Activated T-cell treated with anti-CD3 and anti-CD28 coated beads for 4 hours (primary cell): Measurements from ENCODE around the gene CACNG3.
"Not testable (repeated sequence)": the region's sequence is repeated elsewhere in the genome, so short reads cannot be mapped to it uniquely, and the experiment has no call there.

Source experiments
- DNase-seq: peaks from one replicate; pipeline ENCODE4 v3.0.0-alpha.2; 2020

Gene CACNG3

DNA sequence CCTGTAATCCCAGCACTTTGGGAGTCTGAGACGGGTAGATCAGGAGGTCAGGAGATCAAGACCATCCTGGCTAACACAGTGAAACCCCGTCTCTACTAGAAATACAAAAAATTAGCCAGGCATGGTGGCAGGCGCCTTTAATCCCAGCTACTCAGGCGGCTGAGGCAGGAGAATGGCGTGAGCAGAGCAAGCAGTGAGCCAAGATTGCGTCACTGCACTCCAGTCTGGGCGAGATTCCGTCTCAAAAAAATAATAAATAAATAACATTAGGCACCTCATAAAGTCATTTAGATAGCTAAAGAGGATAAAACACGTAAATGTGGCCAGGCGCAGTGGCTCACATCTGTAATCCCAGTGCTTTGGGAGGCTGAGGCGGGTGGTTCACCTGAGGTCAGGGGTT, 87.7 kb downstream of the CACNG3 start:
- DNase-seq, result not testable (repeated sequence)

DNA sequence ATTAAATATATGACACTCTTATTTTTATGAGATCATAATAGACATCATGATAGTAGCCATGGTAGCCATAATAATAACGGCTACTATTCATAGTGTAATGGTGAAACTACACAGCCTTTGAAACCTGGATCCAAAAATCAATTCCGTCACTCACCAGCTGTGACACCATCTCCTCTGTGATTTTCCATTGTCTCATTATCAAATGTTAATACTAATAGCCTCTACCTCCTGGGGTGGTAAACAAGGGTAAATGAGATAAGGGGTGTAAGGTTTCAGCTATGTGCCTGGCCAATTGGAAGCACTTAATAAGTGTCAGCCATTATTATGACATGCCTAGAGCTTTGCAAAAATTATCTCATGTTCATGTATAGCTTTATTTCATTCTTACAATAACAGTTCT, 88.6 kb downstream of the CACNG3 start:
- DNase-seq, result no peak

DNA sequence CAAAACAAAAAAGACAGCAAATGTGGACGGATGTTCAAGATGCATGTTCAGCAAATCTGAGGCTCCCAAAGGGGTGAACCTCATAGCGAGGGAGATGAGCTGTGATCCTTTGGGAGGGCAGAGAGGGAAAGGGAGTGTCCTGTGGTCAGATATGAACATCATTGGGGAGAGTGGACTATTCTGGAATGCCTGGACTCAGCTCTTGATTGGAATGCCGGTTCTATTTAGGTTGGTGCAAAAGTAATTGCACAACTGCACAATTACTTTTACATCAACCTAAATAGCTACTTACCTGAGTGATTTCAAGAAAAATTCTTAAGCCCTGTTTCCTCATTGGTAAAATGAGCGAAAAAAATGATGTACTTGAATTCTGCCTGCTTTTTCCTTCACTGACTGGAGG, 89.6 kb downstream of the CACNG3 start:
- no peak for DNase-seq

DNA sequence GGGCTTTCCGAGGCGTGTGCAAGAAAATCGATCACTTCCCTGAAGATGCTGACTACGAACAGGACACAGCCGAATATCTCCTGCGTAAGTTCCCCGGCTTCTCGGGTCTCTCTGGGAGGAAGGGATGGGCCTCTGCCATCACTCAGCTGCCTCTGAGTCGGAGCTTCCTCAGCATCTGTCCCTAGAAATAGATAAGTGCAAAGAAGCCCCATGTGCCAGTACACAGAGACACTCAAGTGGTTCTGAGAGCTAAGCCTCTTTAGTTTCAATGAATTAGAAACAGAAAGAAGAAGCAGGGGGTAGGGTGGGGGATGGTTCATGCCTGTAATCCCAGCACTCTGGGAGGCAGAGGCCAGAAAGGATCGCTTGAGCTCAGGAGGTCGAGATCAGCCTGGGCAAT, 90.6 kb downstream of the CACNG3 start:
- DNase-seq, result no peak

DNA sequence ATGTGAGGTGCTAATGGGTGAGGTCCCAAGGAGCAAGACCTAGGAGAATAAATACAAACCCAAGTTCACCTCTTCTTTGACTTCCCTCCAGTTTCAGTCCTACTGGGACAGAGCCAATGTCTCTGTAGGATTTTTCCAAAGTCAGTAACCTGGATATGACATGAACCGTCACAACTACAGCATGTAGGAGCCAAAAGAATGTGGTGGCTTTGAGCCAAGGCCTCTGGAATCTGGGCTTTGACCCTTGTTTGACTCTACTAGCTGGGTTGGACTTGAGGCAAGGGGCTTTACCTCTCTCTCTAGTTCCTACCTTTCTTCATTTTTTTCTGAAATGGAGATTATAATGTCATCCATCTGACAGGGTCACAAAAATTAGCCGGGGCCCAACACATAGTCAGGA, 91.4 kb downstream of the CACNG3 start:
- DNase-seq, result no peak

DNA sequence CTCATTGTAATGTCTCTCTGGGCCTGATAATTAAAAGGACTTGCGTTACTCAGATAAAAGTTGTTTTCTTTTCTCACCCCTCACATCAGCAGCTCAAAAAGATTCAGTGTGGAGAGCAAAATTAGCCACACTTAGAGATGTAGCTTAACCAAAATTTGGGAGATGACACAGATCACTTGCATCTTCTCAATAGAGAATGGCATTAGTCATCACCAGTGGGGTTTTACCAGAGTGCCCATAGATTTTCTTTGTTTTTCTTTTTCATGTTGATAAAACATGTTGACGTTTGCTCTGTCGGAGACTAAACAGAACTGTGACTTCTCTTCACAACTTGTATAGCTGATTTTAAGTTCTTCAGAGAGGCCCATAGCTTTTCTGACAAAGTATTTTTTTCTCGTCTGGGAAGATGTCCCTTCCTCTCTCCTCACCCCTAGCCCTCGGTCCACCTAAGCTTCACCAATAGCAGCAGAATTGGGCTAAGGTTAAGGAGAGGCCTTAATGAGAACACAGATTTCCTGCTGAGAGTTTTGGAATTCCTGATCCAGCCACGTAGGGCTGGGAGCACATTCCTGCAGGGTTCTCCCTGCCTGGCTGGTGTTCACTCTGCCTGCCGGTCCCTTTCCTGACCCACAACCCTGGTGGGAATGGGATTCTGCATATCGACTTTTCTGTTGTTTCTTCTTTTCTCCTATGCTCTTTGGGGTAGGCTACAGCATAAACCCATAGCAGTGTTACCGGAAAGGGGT, 92.6 kb downstream of the CACNG3 start:
- DNase-seq, result no peak

DNA sequence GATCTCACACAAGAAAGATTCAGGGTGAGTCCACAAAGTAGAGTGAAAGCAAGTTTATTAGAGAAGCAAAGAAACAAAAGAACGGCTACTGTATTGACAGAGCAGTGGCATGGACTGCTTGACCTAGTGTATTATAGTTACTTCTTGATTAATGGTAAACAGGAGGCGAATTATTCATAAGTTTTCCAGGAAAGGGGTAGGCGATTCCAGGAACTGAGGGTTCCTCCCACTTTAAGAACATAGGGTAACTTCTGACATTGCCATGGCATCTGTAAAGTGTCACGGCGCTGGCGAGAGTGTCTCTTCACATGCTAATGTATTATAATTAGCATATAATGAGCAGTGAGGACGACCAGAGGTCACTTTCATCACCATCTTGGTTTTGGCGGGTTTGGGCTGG, 93.2 kb downstream of the CACNG3 start:
- DNase-seq, result no peak

DNA sequence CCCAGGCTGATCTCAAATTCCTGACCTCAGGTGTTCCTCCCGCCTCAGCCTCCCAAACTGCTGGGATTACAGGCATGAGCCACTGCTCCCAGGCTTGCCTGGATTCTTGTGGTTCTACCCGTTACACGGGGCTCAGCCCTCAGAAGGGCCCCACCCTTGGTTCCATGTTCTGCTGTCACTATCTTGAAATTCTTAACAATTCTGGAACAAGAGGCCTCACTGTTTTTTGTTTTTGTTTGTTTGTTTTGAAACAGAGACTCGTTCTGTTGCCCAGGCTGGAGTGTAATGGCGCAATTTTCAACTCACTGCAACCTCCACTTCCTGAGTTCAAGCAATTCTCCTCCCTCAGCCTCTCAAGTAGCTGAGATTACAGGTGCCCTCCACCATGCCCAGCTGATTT, 96.6 kb downstream of the CACNG3 start:
- no peak for DNase-seq

DNA sequence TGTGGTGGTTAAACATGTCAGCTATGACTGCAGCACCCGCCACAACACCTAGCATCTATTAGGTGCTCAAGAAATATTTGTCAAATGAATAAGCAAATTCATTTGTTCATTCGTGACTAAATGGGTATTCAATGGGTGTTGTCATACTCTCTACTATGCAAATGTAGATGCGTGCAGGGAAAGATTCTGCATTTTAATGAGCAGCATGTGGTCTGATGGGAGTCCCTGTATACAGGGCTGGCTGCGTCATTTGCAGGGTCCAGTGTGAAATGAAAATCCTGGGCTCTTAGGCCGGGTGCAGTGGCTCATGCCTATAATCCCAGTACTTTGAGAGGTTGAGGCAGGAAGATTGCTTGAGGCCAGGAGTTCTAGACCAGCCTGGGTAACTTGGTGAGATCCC, 97.5 kb downstream of the CACNG3 start:
- DNase-seq, result no peak

DNA sequence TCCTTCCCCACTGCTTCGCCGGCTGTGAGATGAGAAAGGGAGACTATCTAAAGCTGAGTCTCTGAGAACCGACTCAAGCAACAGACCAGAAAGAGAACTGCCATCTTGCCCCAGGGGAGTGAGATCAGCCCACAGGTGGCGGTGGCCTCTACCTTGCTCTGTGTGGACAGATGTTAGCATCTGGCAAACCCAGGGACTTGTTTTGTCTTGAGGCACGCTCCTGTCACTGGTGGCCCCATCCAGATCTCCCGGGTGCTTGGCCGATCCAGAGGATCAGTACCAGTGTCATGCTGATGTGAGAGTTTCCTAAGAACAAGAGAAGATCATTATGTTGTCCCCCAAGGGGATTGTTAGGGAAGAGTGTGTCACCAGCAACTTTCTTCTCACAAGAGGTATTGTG, 101.4 kb downstream of the CACNG3 start:
- DNase-seq, result no peak

DNA sequence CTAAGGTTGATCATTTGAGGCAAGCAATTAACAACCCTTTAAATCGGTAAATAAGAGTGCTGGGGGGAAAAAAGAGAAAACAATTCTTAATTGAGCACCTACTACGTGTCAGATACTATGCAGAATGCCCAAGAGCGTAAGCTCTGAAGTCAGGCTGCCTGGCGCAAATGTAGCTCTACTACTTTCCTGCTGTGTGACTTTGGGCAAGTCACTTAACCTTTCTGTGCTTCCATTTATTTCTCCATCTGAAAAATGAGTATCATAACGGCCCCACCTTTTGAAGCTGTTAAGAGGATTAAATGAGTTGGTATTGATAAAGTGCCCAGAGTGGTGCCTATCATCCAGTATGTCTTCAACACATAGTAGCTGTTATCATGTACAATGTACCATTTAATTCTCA, 102.0 kb downstream of the CACNG3 start:
- DNase-seq, result no peak

DNA sequence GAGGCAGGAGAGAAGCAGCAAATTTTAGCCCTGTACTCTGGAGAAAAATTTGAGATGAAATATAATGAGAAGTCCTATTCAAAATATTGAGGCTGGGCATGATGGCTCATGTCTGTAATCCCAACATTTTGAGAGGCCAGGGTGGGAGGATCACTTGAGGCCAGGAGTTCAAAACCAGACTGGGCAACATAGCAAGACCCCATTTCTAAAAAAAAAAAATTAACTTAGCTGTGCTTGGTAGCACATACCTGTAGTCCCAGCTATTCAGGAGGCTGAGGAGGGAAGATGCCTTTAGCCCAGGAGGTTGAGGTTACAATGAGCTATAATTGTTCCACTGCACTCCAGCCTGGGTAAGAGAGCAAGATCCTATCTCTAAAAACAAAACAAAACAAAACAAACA, 103.4 kb downstream of the CACNG3 start:
- no peak for DNase-seq

DNA sequence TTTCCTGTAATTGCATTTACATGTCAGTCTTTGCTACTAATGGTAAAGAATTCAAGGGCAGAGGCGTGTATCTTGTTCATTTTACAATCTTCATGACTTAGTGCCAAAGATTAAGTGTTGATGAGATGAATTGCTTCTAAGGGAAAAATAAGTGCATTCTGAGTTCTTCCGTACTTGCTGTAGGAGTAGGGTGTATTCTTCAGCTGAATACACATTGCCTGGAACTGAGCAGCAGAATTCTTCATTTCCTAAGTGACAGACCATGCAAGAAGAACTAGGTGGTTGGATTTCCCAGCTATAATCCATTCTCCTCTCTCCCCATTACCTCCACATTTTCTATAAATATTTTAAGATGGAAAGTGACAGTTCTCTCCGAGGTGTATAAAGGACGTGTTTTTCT, 104.8 kb downstream of the CACNG3 start:
- no peak for DNase-seq

DNA sequence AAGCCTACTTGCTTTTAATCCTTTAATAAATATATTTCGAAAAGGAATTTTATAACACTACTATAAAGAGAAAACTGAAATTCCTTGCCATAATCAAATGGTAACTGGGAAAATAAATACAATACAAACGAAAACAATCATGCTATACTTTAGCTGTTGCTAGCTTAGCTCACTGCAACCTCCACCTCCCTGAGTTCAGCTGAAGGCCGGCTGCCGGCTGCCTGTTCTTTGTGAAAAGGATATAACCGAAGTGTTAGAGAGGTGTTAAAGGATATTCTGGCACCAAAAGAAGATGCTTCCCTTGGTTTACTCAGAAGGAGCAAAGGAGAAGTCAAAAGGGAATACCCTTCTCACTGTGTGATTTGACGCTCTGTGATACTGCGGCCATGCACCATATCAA, 108.5 kb downstream of the CACNG3 start:
- no peak for DNase-seq

DNA sequence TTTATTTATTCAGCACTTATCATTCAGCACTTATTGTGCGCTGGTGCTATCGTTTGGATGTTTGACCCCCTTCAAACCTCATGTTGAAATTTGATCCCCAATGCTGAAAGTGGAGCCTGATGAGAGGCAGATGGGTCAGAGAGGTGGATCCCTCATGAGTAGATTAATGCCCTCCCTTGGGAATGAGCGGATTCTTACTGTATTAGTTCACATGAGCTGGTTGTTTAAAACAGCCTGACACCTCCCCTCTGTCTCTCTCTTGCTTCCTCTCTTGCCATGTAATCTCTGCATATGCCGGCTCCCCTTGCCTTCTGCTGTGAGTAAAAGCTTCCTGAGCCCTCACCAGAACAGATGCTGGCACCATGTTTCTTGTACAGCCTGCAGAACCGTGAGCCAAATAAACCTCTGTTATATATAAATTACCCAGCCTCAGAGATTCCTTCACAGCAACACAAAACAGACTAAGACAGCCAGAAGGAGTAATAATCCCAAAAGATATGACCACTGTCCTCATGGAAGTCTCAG, 111.1 kb downstream of the CACNG3 start:
- no peak for DNase-seq

DNA sequence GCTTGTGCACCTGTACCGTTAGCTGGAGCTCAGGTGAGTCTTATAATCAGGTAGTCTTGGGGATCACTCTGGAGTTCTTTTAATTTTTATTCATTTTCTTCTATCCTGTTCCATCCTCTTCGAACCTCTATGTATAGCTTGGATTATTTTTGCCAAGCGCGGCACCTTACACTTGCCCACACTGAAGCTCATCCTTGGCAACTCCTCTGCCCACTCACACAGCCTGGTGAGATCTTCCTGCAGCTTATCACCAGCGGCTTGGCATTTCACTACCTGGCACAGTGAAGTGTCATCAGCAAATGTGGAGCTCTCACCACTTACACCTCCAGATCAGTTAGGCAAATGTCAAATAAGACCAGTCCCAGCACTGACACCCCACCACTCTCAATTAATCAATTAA, 116.7 kb downstream of the CACNG3 start:
- no peak for DNase-seq

DNA sequence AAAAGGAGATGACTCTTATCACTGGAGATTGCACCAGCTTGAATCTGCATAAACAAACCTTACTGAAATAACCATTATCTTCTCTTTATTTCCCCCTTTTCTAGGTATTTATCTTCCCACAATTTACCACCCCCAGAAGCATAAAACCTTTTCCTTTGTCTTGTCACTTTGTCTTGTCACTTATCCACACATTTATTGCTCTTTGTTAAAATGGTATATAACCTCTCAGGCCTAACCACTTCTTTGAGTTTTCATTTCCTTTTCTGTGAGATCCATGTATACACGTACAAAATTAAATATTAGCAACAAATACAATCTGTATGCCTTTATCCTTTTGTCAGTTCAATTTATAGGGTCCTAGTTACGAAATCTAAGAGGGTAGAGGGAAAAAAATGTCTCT, 122.9 kb downstream of the CACNG3 start:
- no peak for DNase-seq

DNA sequence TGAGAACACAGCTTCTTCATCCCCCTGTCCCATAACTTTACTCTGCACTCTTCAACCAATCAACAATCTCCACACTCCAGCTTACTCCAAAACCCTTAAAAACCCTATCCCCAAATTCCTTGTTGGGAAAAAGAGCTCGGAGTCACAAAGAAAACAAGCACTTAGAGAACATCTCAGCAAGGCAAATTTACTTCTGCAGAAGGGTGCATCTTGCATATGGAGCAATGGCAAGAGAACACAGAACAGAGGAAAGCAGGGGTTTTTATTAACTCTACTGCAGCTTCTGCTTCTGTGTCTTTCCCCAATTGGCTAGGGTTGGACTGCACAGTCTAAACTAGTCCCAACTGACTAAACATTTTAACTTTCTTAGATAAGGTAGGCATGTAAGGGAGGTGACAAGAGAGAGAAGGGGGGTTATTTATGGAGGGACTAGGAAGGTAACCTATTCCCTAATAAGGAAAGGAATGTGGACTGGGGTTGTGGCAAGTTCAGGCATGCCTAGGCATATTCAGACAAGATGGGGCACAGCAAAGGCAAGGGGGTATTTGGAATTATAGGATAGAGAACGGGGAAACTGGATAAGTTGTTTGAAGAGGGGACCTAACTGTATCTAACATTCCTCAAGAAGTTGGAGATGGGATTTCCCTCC, 125.5 kb downstream of the CACNG3 start:
- DNase-seq, result no peak

DNA sequence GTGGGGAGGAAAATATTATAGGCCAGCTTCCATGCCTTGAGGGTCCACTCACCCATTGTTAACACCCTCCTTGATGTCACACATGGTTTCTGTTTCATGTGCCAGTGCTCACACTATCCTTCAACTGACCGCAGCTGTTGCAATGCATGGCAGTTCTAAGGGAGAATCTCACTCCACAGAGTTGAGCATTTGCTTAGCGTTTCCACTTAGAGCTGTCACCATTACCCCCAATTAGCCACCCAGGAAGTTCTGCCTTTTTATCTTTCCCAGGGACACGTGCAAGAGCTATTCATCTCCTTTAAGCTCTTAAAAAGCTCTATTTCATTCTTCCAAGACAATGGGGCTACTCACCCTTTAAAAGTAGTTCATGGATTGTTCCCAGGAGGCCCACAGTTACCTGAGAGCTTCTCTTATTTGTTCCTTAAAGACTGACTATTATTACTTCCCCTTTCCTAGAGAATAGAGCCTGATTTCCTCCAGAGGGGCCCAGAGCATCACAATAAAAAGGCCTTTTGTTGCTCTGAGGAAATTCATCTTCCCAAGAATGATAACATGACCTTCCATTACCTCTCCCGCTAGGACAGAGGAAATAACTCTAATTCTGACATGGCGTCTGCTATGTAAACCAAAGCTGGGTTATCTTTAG, 126.8 kb downstream of the CACNG3 start:
- DNase-seq, result no peak

DNA sequence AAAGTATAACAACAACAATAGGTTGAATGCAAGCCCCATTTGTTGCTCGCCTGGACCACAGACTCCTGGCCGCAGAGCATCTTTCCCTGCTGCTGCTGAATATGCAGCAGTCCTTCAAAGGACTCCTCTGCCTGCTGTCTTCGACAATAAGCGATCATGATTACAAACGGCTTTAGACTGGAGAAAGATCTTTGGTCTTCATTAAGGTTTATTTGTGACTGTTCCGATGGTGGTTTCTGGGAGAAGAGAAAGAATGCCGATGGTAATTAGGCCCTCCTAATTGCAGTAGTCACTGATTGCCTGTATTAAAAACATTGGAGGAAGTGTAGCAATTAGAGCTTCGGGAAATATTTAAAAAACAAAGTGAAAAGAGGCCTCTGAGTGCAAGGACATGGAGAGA, 138.2 kb downstream of the CACNG3 start:
- DNase-seq, result no peak

DNA sequence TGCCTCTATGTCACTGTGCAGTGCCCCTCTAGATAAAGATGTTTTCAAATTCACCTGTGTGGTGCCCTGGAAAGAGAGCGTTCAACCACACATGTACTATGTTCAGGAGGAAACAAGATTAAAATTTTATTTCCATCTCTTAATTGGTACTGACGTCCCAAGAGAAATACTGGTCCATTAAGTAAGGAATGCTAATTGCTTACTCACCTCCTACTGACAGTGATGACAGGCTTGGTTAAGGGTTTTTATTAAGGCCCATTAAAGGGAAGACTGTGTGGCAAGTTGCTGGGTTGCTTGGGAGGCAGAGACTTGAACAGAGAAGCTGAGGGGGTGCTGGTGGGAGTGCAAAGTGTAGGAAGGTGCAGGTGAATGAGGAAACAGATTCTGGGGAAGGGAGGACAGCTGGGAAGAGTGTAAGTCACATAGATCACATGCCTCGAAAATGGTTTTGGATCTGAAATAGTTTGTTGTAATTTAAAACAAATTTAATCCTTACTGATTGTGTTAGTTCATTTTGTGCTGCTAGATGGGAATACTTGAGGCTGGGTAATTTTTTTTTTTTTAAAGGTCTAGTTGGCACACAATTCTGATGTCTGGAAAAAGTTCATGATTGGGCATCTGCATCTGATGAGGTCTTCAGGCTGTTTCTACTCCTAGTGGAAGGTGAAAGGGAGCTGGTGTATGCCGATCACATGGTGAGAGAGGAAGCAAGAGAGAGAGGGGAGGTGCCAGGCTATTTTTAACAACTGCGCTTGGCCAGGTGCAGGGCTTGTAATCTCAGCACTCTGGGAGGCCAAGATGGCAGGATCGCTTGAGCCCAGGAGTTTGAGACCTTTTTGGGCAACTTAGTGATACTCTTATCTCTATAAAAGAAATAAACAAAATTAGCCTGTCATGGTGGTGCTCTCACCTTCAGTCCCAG, 140.5 kb downstream of the CACNG3 start:
- DNase-seq, result no peak

DNA sequence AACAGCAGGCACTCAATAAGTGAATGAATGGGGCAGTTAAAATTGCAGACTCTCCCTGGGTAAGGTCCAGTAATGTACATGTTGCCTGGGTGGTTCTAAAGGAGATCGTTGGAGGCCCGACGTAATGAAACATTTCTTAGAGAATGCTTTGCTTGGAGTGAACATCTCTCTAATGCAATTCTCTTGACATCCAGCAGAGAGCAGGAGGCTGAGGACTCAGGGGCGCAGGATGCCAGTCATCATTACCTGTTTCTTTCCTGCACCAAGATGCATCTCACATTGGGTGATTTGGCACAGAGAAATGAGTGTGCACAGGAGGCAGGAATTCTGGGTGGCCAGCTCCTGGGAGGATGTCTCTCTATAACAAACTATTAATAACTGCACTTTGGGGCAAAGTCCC, 152.9 kb downstream of the CACNG3 start:
- DNase-seq, result no peak
